Measurements from ENCODE around the gene HSPA1L.
"Not testable (repeated sequence)": the region's sequence is repeated elsewhere in the genome, so short reads cannot be mapped to it uniquely, and the experiment has no call there.

The HSPA1L gene

GRCh38 chr6:31795616-31796298 is 19.3 kb downstream of the HSPA1L start, which contains the start of gene VARS1:
Gene VARS1, minus strand, starts transcription at chr6:31795752. Its CDS starts 535 bp downstream, at chr6:31795217.
- Histone ChIP-seq H3K4me3 (ENCODE audit: insufficient read length, low read depth) (peak within 1 kb of the TSS; percentile 94), H3K4me1 (ENCODE audit: insufficient read depth, insufficient read length) (peaks cover 2% of the 10 kb centered on the region), H3K36me3 (ENCODE audit: insufficient read depth, insufficient read length, low read length) (peaks cover 44% of the 10 kb centered on the region), H3K9me3 (ENCODE audit: insufficient read depth, low read length) (no peaks in the 10 kb centered on the region), H3K27me3 (ENCODE audit: insufficient read depth, insufficient read length) (no peaks in the 10 kb centered on the region), H3K9ac (ENCODE audit: insufficient read length, low read depth) (peak within 1 kb of the TSS; percentile 97)
- peak; percentile 77 for DNase-seq (ENCODE audit: low read depth, low spot score)
- no peak for TF ChIP-seq SUZ12 (IDR thresholded peaks at IDR 0.05; ENCODE audit: extremely low read depth, insufficient read depth, insufficient read length)
- TF ChIP-seq ZNF274 (IDR thresholded peaks at IDR 0.05; ENCODE audit: low read depth, low read length), result no peak
- TF ChIP-seq YY1 (IDR thresholded peaks at IDR 0.05; ENCODE audit: insufficient read depth, insufficient read length), result no peak

DNA sequence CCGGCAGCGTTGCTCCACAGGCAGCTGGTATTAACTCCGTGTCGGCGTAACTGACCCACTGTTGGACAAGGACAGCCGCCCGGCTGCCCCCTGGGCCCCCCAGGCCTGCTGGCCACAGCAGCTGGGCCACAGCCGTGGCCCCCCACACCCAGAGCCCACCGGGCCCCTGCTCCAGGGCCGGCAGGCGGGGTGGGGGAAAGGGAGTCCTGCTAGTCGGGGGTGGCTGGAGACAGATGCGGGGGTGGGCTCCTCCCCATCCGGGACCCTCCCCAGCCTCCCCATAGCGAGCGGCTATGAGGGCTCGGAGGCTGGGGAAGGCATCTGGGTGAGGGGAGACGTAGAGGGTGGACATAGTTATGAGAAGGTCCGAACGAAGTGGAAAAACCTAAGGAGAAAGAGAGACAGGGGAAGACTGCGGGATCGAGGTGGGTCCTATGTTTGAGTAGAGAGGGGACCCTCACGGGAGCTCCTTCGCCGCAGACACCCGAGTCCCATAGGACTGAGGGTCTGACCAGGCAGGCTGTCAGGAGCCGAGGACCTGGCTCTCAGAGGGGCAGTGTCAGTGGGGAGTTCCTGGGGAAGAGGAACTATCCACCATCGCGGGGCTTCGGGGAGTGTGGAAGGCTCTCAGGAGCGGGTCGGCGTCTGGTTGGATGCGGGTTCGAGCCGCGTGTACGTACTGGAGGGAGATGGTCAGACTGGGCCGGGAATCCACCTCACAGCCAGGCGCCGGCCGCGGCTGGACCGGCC is 20.0 kb downstream of the HSPA1L start:
- peak overlapping the region; percentile 97 for H3K9ac ChIP-seq (ENCODE audit: insufficient read length, low read depth)
- TF ChIP-seq YY1 (IDR thresholded peaks at IDR 0.05; ENCODE audit: insufficient read depth, insufficient read length) (no peak), SUZ12 (IDR thresholded peaks at IDR 0.05; ENCODE audit: extremely low read depth, insufficient read depth, insufficient read length) (no peak), ZNF274 (IDR thresholded peaks at IDR 0.05; ENCODE audit: low read depth, low read length) (no peak)
- peak overlapping the region; percentile 94 for H3K4me3 ChIP-seq (ENCODE audit: insufficient read length, low read depth)
- H3K36me3 ChIP-seq (ENCODE audit: insufficient read depth, insufficient read length, low read length), result peaks cover 49% of the 10 kb centered on the region
- H3K9me3 ChIP-seq (ENCODE audit: insufficient read depth, low read length), result no peaks in the 10 kb centered on the region
- peaks cover 2% of the 10 kb centered on the region for H3K4me1 ChIP-seq (ENCODE audit: insufficient read depth, insufficient read length)
- H3K27me3 ChIP-seq (ENCODE audit: insufficient read depth, insufficient read length), result no peaks in the 10 kb centered on the region
- DNase-seq (ENCODE audit: low read depth, low spot score), result no peak

GRCh38 chr6:31794294-31794865 is 20.7 kb downstream of the HSPA1L start:
- Histone ChIP-seq H3K4me1 (ENCODE audit: insufficient read depth, insufficient read length) (peaks cover 2% of the 10 kb centered on the region), H3K9ac (ENCODE audit: insufficient read length, low read depth) (peak overlapping the region; percentile 97), H3K27me3 (ENCODE audit: insufficient read depth, insufficient read length) (no peaks in the 10 kb centered on the region), H3K36me3 (ENCODE audit: insufficient read depth, insufficient read length, low read length) (peaks cover 48% of the 10 kb centered on the region), H3K4me3 (ENCODE audit: insufficient read length, low read depth) (peak overlapping the region; percentile 94), H3K9me3 (ENCODE audit: insufficient read depth, low read length) (no peaks in the 10 kb centered on the region)
- DNase-seq (ENCODE audit: low read depth, low spot score), result no peak
- TF ChIP-seq SUZ12 (IDR thresholded peaks at IDR 0.05; ENCODE audit: extremely low read depth, insufficient read depth, insufficient read length) (no peak), ZNF274 (IDR thresholded peaks at IDR 0.05; ENCODE audit: low read depth, low read length) (no peak), YY1 (IDR thresholded peaks at IDR 0.05; ENCODE audit: insufficient read depth, insufficient read length) (no peak)

GRCh38 chr6:31793927-31794245 is 21.2 kb downstream of the HSPA1L start:
- H3K4me3 ChIP-seq (ENCODE audit: insufficient read length, low read depth), result peak overlapping the region; percentile 94
- not testable (repeated sequence) for H3K4me1 ChIP-seq (ENCODE audit: insufficient read depth, insufficient read length)
- peaks cover 47% of the 10 kb centered on the region for H3K36me3 ChIP-seq (ENCODE audit: insufficient read depth, insufficient read length, low read length)

DNA sequence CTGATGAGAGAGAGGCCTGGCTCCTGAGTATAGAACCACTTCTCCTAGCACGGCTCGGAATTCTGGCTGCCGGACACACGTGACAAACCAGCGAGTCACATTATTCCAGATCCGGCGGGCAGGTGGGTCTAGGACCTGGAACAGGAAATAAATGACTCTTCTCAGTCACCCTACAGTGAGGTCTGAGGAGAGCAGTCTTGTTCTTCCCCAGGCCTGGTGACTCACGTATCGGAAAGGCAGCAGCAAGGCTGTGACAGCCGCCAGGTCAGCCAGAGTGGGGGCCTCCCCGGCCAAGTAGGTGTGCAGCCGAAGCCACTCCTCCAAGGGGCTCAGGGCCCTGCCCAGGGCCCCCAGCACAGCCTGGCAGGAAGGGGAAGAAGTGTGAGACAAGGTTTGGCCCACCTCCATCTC is 22.3 kb downstream of the HSPA1L start:
- H3K9ac ChIP-seq (ENCODE audit: insufficient read length, low read depth), result no peak overlapping the region
- H3K9me3 ChIP-seq (ENCODE audit: insufficient read depth, low read length), result no peaks in the 10 kb centered on the region
- DNase-seq (ENCODE audit: low read depth, low spot score), result no peak
- H3K27me3 ChIP-seq (ENCODE audit: insufficient read depth, insufficient read length), result no peaks in the 10 kb centered on the region
- peaks cover 2% of the 10 kb centered on the region for H3K4me1 ChIP-seq (ENCODE audit: insufficient read depth, insufficient read length)
- no peak overlapping the region for H3K4me3 ChIP-seq (ENCODE audit: insufficient read length, low read depth)
- peaks cover 41% of the 10 kb centered on the region for H3K36me3 ChIP-seq (ENCODE audit: insufficient read depth, insufficient read length, low read length)
- no peak for TF ChIP-seq SUZ12 (IDR thresholded peaks at IDR 0.05; ENCODE audit: extremely low read depth, insufficient read depth, insufficient read length)
- TF ChIP-seq ZNF274 (IDR thresholded peaks at IDR 0.05; ENCODE audit: low read depth, low read length), result no peak
- TF ChIP-seq YY1 (IDR thresholded peaks at IDR 0.05; ENCODE audit: insufficient read depth, insufficient read length), result no peak

More at GRCh38 chr6:31793927-31794245, 21.2 kb downstream of the HSPA1L start:
- DNase-seq (ENCODE audit: low read depth, low spot score); H3K9me3 ChIP-seq (ENCODE audit: insufficient read depth, low read length); H3K27me3 ChIP-seq (ENCODE audit: insufficient read depth, insufficient read length): not testable (repeated sequence)
- H3K9ac ChIP-seq (ENCODE audit: insufficient read length, low read depth), result peak overlapping the region; percentile 97

GRCh38 chr6:31792090-31792374 is 23.1 kb downstream of the HSPA1L start:
- no peak overlapping the region for H3K9ac ChIP-seq (ENCODE audit: insufficient read length, low read depth)
- H3K4me1 ChIP-seq (ENCODE audit: insufficient read depth, insufficient read length), result peaks cover 2% of the 10 kb centered on the region
- no peak overlapping the region for H3K4me3 ChIP-seq (ENCODE audit: insufficient read length, low read depth)
- H3K27me3 ChIP-seq (ENCODE audit: insufficient read depth, insufficient read length), result no peaks in the 10 kb centered on the region
- no peak for DNase-seq (ENCODE audit: low read depth, low spot score)
- peaks cover 37% of the 10 kb centered on the region for H3K36me3 ChIP-seq (ENCODE audit: insufficient read depth, insufficient read length, low read length)
- TF ChIP-seq YY1 (IDR thresholded peaks at IDR 0.05; ENCODE audit: insufficient read depth, insufficient read length) (no peak), SUZ12 (IDR thresholded peaks at IDR 0.05; ENCODE audit: extremely low read depth, insufficient read depth, insufficient read length) (no peak), ZNF274 (IDR thresholded peaks at IDR 0.05; ENCODE audit: low read depth, low read length) (no peak)
- H3K9me3 ChIP-seq (ENCODE audit: insufficient read depth, low read length), result no peaks in the 10 kb centered on the region

DNA sequence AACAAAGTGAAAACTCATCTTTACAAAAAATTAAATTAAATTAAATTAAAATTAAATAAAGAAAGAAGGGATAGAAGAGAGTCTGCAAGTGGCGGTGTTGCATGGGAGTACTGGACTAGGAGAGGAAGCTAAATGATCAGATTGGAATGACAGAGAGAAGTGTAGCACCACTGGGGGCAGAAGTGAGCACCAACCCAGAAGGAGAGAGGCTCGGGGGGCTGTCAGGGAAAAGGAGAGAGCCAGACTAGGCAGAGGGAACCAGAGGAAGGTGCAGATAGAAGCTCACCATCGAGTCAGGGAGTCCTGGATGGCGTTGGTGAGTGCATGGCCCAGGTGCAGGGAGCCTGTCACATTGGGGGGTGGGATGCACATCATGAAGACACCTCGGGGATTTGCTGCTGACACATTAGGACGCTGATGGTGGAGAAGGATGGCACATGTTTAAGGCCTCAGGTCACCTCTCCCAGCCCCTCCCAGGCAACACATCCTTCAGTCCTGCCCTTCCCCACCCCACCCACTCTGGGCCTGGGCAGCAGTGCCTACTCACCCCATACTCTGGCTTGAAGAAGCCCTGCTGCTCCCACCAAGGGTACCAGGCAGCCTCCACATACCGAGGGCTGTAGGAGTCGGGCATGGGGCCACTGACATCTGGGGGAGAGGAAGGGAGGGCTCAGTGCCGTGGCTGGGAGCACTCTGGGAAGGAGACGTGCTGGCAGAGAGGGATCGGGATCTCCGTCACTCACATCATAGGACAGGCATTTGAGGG is 23.6 kb downstream of the HSPA1L start:
- no peak for TF ChIP-seq SUZ12 (IDR thresholded peaks at IDR 0.05; ENCODE audit: extremely low read depth, insufficient read depth, insufficient read length)
- no peak for TF ChIP-seq ZNF274 (IDR thresholded peaks at IDR 0.05; ENCODE audit: low read depth, low read length)
- TF ChIP-seq YY1 (IDR thresholded peaks at IDR 0.05; ENCODE audit: insufficient read depth, insufficient read length), result no peak
- no peak for DNase-seq (ENCODE audit: low read depth, low spot score)
- H3K4me3 ChIP-seq (ENCODE audit: insufficient read length, low read depth), result no peak overlapping the region
- no peak overlapping the region for H3K9ac ChIP-seq (ENCODE audit: insufficient read length, low read depth)
- no peaks in the 10 kb centered on the region for H3K9me3 ChIP-seq (ENCODE audit: insufficient read depth, low read length)
- H3K4me1 ChIP-seq (ENCODE audit: insufficient read depth, insufficient read length), result peaks cover 2% of the 10 kb centered on the region
- H3K36me3 ChIP-seq (ENCODE audit: insufficient read depth, insufficient read length, low read length), result peaks cover 40% of the 10 kb centered on the region
- H3K27me3 ChIP-seq (ENCODE audit: insufficient read depth, insufficient read length), result no peaks in the 10 kb centered on the region

Measured in NT2/D1 (cell line).